Measurements from ENCODE around the gene TTLL12.

TTLL12 gene

DNA sequence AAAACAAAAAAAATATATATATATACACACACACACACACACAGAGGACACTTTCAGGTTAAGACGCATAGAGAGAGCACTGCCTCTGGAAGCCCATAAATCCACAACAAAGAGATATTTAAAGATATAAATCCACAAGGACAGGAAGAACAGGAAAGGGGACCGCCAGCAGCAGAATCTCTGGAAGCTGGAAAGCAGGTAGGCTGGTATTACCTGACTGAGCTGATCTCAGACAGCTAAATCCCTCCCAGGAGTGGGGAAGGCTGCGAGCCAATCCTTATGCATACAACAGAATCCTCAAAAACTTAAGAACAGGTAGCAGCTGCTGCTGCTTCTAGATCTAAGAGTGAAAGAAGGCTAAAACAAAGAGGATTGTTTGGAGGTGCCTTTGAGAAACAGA, 42.0 kb downstream of the TTLL12 start:
- no peak for DNase-seq
- Histone ChIP-seq H3K36me3 (peaks cover 0 to 14% (median 11%) of the 10 kb centered on the region in 3 donors), H3K9me3 (no peaks in the 10 kb centered on the region), H3K27me3 (no peaks in the 10 kb centered on the region), H3K27ac (no peak overlapping the region), H3K4me3 (no peak overlapping the region), H3K4me1 (peaks cover 0 to 27% (median 16%) of the 10 kb centered on the region in 4 donors)
- intact Hi-C loops (cut with DNase I; ENCODE audit: low total_unique reads), result no loop called here
- TF ChIP-seq, protein P1, sequence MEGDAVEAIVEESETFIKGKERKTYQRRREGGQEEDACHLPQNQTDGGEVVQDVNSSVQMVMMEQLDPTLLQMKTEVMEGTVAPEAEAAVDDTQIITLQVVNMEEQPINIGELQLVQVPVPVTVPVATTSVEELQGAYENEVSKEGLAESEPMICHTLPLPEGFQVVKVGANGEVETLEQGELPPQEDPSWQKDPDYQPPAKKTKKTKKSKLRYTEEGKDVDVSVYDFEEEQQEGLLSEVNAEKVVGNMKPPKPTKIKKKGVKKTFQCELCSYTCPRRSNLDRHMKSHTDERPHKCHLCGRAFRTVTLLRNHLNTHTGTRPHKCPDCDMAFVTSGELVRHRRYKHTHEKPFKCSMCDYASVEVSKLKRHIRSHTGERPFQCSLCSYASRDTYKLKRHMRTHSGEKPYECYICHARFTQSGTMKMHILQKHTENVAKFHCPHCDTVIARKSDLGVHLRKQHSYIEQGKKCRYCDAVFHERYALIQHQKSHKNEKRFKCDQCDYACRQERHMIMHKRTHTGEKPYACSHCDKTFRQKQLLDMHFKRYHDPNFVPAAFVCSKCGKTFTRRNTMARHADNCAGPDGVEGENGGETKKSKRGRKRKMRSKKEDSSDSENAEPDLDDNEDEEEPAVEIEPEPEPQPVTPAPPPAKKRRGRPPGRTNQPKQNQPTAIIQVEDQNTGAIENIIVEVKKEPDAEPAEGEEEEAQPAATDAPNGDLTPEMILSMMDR (IDR thresholded peaks at IDR 0.05), result no peak

GRCh38 chr22:43142880-43143562, 43.9 kb downstream of the TTLL12 start, which contains the start of gene MCAT:
Gene MCAT, minus strand, starts transcription at chr22:43143398. Its CDS starts 50 bp downstream, at chr22:43143348.
- Histone ChIP-seq H3K27me3 (no peaks in the 10 kb centered on the region), H3K27ac (peak within 1 kb of the TSS; percentile 54 to 61), H3K4me3 (peak within 1 kb of the TSS; percentile 86 to 88), H3K4me1 (peaks cover 0 to 27% (median 16%) of the 10 kb centered on the region in 4 donors), H3K9me3 (no peaks in the 10 kb centered on the region), H3K36me3 (peaks cover 6 to 33% (median 28%) of the 10 kb centered on the region in 3 donors)
- TF ChIP-seq, protein P1 (IDR thresholded peaks at IDR 0.05), result no peak
- intact Hi-C loops (cut with DNase I; ENCODE audit: low total_unique reads), result no loop called here
- peak; percentile 80 to 90 for DNase-seq

DNA sequence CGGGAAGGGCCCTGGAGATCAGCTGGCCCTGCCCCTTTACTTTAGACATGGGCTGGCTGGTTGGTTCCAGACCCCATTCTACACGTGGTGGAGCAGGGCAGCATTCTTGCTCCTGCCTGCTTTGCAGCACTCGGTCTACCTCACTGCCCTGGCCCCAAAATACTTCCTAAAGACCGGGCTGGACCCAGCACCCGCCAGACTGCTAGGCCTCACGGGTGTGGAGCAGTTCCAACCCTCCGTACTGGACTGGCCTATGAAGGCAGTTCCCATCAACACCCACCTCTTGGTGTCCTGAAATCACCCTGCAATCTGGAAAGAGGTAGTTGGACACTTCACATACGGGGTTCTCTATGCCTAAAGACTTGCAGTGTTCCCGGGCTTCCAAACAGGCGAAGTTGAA, 50.1 kb downstream of the TTLL12 start:
- Histone ChIP-seq H3K4me3 (no peak overlapping the region), H3K4me1 (peaks cover 0 to 17% (median 14%) of the 10 kb centered on the region in 4 donors), H3K36me3 (peaks cover 14 to 96% (median 67%) of the 10 kb centered on the region in 3 donors), H3K27ac (no peak overlapping the region), H3K27me3 (no peaks in the 10 kb centered on the region), H3K9me3 (no peaks in the 10 kb centered on the region)
- DNase-seq, result no peak
- TF ChIP-seq, protein P1 (IDR thresholded peaks at IDR 0.05), result no peak
- intact Hi-C loops (cut with DNase I; ENCODE audit: low total_unique reads), result no loop called here

DNA sequence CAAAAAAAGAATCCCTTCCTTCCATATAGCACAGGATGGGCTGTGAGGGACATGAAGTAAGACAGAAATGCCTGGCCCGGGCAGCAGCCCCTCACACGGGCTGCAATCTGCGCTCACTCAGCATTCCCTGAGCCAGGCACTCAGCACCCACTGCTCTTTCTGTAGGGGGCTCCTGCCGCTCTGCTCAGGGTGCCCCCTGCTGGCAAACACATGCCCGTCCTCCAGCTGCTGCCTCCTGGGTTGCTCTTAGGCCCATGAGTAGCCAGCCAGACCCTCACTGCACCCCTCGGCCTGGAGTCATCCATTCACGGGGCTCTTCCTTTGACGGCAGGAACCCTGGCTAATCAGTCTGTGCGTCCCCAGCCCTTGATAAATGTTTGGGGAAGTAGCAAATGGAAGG, 50.7 kb downstream of the TTLL12 start:
- no peak overlapping the region for H3K4me3 ChIP-seq
- peaks cover 14 to 100% (median 67%) of the 10 kb centered on the region in 3 donors for H3K36me3 ChIP-seq
- H3K27ac ChIP-seq, result no peak overlapping the region
- H3K9me3 ChIP-seq, result no peaks in the 10 kb centered on the region
- peaks cover 0 to 17% (median 14%) of the 10 kb centered on the region in 4 donors for H3K4me1 ChIP-seq
- DNase-seq, result no peak
- intact Hi-C loops (cut with DNase I; ENCODE audit: low total_unique reads), result no loop called here
- H3K27me3 ChIP-seq, result no peaks in the 10 kb centered on the region
- TF ChIP-seq, protein P1 (IDR thresholded peaks at IDR 0.05), result peak in 1 of 2 experiments; percentile 44

DNA sequence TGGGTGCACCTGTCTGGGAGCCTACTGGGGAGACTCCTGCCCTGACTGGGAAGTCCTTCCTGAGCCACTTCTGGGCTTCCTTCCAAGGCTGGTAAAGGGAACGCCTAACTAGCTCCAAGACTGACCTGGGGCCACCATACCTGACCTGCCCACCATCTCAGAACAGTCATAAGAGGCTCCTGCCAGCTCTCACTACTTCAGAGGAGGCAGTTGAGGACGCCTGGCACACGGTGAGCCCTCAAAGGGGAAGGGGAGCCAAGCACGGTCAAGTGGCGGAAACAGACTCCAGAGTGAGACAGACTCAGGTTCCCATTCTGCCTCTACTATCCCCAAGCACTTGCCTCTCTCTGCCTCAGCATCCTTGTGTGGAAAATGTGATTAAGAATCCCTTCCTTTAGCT, 51.4 kb downstream of the TTLL12 start:
- H3K27ac ChIP-seq, result no peak overlapping the region
- intact Hi-C loops (cut with DNase I; ENCODE audit: low total_unique reads), result no loop called here
- H3K4me1 ChIP-seq, result peaks cover 0 to 18% (median 14%) of the 10 kb centered on the region in 4 donors
- H3K4me3 ChIP-seq, result no peak overlapping the region
- peaks cover 14 to 95% (median 62%) of the 10 kb centered on the region in 3 donors for H3K36me3 ChIP-seq
- no peaks in the 10 kb centered on the region for H3K9me3 ChIP-seq
- H3K27me3 ChIP-seq, result no peaks in the 10 kb centered on the region
- TF ChIP-seq, protein P1 (IDR thresholded peaks at IDR 0.05), result no peak
- DNase-seq, result no peak
